Heart right ventricle (tissue), 16 donors: ENCODE results near the gene XIRP1. TPM values are rescaled to one million over a fixed set of nuclear protein-coding genes. Genes with fewer than 3 reads are reported as not detected.
"Not testable (repeated sequence)": the region's sequence is repeated elsewhere in the genome, so short reads cannot be mapped to it uniquely, and the experiment has no call there.

Experiments used
- ATAC-seq, 8 donors: fragments of 200-7000 bp; cut with Tn5 transposase; one replicate each; pipeline ENCODE4 v1.9.1; 2020; ENCODE audit warnings: mild to moderate bottlenecking in 8 of 8, moderate library complexity in 8 of 8, moderate number of reproducible peaks in 1 of 8
- DNase-seq, 2 donors: peaks; one replicate each; pipeline ENCODE4 v3.0.0-alpha.2; 2020
- H3K27ac ChIP-seq, 10 donors: fragments of 200-600 bp; sonication (generic) in 2 of 10; one replicate each; pipeline versions ENCODE4 v1.5.0 to v1.8.0; 2020 to 2022; ENCODE audit warnings: mild to moderate bottlenecking in 3 of 10
- H3K27me3 ChIP-seq, 7 donors: fragments of 200-600 bp; one replicate each; pipeline ENCODE4 v1.8.0; 2021 to 2022; ENCODE audit warnings: mild to moderate bottlenecking in 2 of 7
- H3K36me3 ChIP-seq, 9 donors: fragments of 200-600 bp; sonication (generic) in 1 of 9; one replicate each; pipeline versions ENCODE4 v1.5.0 to v1.8.0; 2020 to 2022; ENCODE audit warnings: mild to moderate bottlenecking in 2 of 9
- H3K4me1 ChIP-seq, 9 donors: fragments of 200-600 bp; sonication (generic) in 1 of 9; one replicate each; pipeline versions ENCODE4 v1.5.0 to v1.8.0; 2020 to 2022; ENCODE audit warnings: mild to moderate bottlenecking in 4 of 9
- H3K4me3 ChIP-seq, 10 donors: fragments of 200-600 bp; sonication (generic) in 2 of 10; one replicate each; pipeline versions ENCODE4 v1.5.0 to v1.8.0; 2020 to 2022; ENCODE audit warnings: mild to moderate bottlenecking in 7 of 10, moderate library complexity in 2 of 10
- H3K9me3 ChIP-seq, 11 donors: fragments of 200-600 bp in 10 of 11; sonication (generic) in 2 of 11; one replicate each; pipeline versions ENCODE4 v1.5.0 to v1.8.0; 2013 to 2022; ENCODE audit warnings: mild to moderate bottlenecking in 2 of 11, control low read depth in 1 of 11, moderate library complexity in 1 of 11
- WGBS, 2 donors: extraction: QIAGEN DNeasy Blood & Tissue Kit; methylation state at CpG; one replicate each; pipeline ENCODE4 v1.1.7; 2013; ENCODE audit warnings: inconsistent platforms in 1 of 2; 5-methylcytosine and 5-hydroxymethylcytosine counted together
- intact Hi-C, 10 donors: fragments of 100-400 bp; cut with DNase I; formaldehyde crosslinking; loops; one replicate each; pipeline versions ENCODE4 v1.11.1 to v1.14.2; 2022
- polyA plus RNA-seq, 2 donors: library from polyadenylated mRNA; stranded (reverse); fragments of 200-250 nt; gene quantifications; one replicate each; pipeline ENCODE4 v1.2.3, GENCODE V29; 2013
- total RNA-seq, 10 donors: library from RNA; stranded (reverse); fragmentation: NEBNext Ultra II Directional in 3 of 10; extraction: Animal tissue kit (Norgen Biotek cat#: 25700) in 3 of 10; gene quantifications; one replicate each; pipeline versions ENCODE4 v1.2.1 to v1.2.4, GENCODE V29; 2021 to 2023
- TF ChIP-seq, protein P1 (sequence below), 9 donors: fragments of 200-600 bp; sonication (generic) in 2 of 9; IDR thresholded peaks; one replicate each; pipeline versions ENCODE4 v1.5.0 to v1.8.0; 2021 to 2022; ENCODE audit warnings: antibody characterized with exemption in 9 of 9, mild to moderate bottlenecking in 5 of 9, moderate library complexity in 1 of 9
- donor health status: Arrhythmogenic right ventricular cardiomyopathy.
- donor health status: ischemic (EF 13 %, LVEDD 7.1; RV severe dilation, severe dysfunction).
- donor health status: healthy with polysubstance abuse.
- donor health status: DM: no; HTN: yes; CAD: no.
- donor health status: DM: no; HTN: no; CAD: no.
- donor health status: ischemic (EF 25% LVEDD 6.9; RV normal size, moderate dysfunction).
- donor health status: ischemic (EF 25% LVEDD 5.7; RV mildly dilated, moderate dysfunction).
- donor health status: healthy.
- donor health status: DM: yes; HTN: yes; CAD: no.
- donor health status: Ischemic cardiomyopathy.
- donor health status: ischemic (EF 35%, LVEDD 5.7; RV mildly dilated, moderate dysfunction).
- donor health status: nonischemic (EF 11% LVEDD 7.7; RV severe dilation, severe dysfunction).
- donor health status: DM: yes; HTN: yes; CAD: no.
- donor health status: PGD.
- donor health status: ischemic (EF 29% LVEDD 5.4; RV normal size, mild dysfunction).
- donor health status: nonischemic (EF 23%, LVEDD 6.1; RV moderate dilation, normal function).

The XIRP1 gene
- total and polyA plus RNA-seq, 12 donors, result 277 to 1,691 (median 575) TPM

GRCh38 chr3:39234651-39235050, 42.3 kb upstream of the XIRP1 start:
- no peak for DNase-seq
- no peak overlapping the region for H3K4me3 ChIP-seq
- 44 to 54% methylated on average over 2 of the region's 2 CpGs for WGBS, 2 donors

GRCh38 chr3:39232859-39233258, 40.5 kb upstream of the XIRP1 start:
- WGBS, 2 donors, result 15 to 25% methylated on average over 3 of the region's 3 CpGs
- H3K27me3 ChIP-seq, result peaks cover 0 to 8% (median 0%) of the 10 kb centered on the region in 7 donors
- intact Hi-C loops, result no loop called here
- H3K4me1 ChIP-seq, result peaks cover 0 to 22% (median 9%) of the 10 kb centered on the region in 9 donors
- no peak overlapping the region for H3K4me3 ChIP-seq
- DNase-seq (no peak), ATAC-seq (peak; percentile 44 to 87 (median 77))
- peaks cover 0 to 8% (median 0%) of the 10 kb centered on the region in 11 donors for H3K9me3 ChIP-seq
- H3K36me3 ChIP-seq, result no peaks in the 10 kb centered on the region
- TF ChIP-seq, protein P1, sequence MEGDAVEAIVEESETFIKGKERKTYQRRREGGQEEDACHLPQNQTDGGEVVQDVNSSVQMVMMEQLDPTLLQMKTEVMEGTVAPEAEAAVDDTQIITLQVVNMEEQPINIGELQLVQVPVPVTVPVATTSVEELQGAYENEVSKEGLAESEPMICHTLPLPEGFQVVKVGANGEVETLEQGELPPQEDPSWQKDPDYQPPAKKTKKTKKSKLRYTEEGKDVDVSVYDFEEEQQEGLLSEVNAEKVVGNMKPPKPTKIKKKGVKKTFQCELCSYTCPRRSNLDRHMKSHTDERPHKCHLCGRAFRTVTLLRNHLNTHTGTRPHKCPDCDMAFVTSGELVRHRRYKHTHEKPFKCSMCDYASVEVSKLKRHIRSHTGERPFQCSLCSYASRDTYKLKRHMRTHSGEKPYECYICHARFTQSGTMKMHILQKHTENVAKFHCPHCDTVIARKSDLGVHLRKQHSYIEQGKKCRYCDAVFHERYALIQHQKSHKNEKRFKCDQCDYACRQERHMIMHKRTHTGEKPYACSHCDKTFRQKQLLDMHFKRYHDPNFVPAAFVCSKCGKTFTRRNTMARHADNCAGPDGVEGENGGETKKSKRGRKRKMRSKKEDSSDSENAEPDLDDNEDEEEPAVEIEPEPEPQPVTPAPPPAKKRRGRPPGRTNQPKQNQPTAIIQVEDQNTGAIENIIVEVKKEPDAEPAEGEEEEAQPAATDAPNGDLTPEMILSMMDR (IDR thresholded peaks at IDR 0.05), result no peak
- H3K27ac ChIP-seq, result peak overlapping the region in 4 of 10 donors; percentile 13 to 53 (median 38)

More at GRCh38 chr3:39234651-39235050, 42.3 kb upstream of the XIRP1 start:
- TF ChIP-seq, protein P1 (IDR thresholded peaks at IDR 0.05), result no peak
- Histone ChIP-seq H3K9me3 (peaks cover 0 to 8% (median 0%) of the 10 kb centered on the region in 11 donors), H3K27ac (peak overlapping the region in 1 of 10 donors; percentile 42), H3K36me3 (no peaks in the 10 kb centered on the region), H3K4me1 (peaks cover 0 to 22% (median 9%) of the 10 kb centered on the region in 9 donors), H3K27me3 (peaks cover 0 to 8% (median 0%) of the 10 kb centered on the region in 7 donors)
- intact Hi-C loops, result no loop called here
- ATAC-seq, result no peak

GRCh38 chr3:39230453-39230852, 38.1 kb upstream of the XIRP1 start:
- TF ChIP-seq, protein P1 (IDR thresholded peaks at IDR 0.05), result no peak
- Histone ChIP-seq H3K9me3 (peaks cover 0 to 8% (median 0%) of the 10 kb centered on the region in 11 donors), H3K36me3 (no peaks in the 10 kb centered on the region), H3K27me3 (peaks cover 0 to 8% (median 0%) of the 10 kb centered on the region in 7 donors), H3K4me1 (peaks cover 0 to 31% (median 9%) of the 10 kb centered on the region in 9 donors), H3K27ac (no peak overlapping the region), H3K4me3 (no peak overlapping the region)
- ATAC-seq (no peak), DNase-seq (no peak)
- WGBS, 2 donors, result 84 to 93% methylated on average over 1 of the region's 1 CpG
- intact Hi-C loops, result no loop called here

DNA sequence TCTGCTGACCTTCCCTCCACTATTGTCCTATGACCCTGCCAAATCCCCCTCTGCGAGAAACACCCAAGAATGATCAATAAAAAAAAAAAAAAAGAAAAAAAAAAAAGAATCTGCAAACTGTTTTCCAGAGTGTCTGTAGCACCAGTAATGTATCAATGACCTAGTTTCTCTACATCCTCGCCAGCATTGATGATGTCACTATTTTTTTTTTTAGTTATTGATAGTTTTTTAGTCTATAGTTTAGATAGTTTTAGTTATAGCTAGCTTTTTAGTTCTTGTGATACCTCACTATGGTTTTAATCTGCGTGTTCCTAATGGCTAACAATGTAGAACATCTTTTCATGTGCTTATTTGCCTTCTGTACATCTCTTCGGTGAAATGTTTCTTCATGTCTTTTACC, 36.1 kb upstream of the XIRP1 start:
- DNase-seq (no peak), ATAC-seq (no peak)
- Histone ChIP-seq H3K9me3 (peaks cover 0 to 8% (median 0%) of the 10 kb centered on the region in 11 donors), H3K4me3 (no peak overlapping the region), H3K27ac (no peak overlapping the region), H3K36me3 (no peaks in the 10 kb centered on the region), H3K4me1 (peaks cover 0 to 18% (median 6%) of the 10 kb centered on the region in 9 donors), H3K27me3 (no peaks in the 10 kb centered on the region)
- TF ChIP-seq, protein P1 (IDR thresholded peaks at IDR 0.05), result no peak
- WGBS, 2 donors, result 75 to 83% methylated on average over 3 of the region's 4 CpGs
- intact Hi-C loops, result no loop called here

DNA sequence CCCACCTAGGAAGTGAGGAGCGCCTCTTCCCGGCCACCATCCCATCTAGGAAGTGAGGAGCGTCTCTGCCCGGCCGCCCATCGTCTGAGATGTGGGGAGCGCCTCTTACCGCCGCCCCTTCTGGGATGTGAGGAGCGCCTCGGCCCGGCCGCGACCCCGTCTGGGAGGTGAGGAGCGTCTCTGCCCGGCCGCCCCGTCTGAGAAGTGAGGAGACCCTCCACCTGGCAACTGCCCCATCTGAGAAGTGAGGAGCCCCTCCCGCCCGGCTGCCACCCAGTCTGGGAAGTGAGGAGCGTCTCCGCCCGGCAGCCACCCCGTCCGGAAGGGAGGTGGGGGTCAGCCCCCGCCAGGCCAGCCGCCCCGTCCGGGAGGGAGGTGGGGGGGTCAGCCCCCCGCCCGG, 35.2 kb upstream of the XIRP1 start:
- ATAC-seq, H3K4me3 ChIP-seq, H3K27me3 ChIP-seq, H3K9me3 ChIP-seq, H3K27ac ChIP-seq, intact Hi-C loops, H3K36me3 ChIP-seq, DNase-seq: not testable (repeated sequence)
- peaks cover 0 to 13% (median 0%) of the 10 kb centered on the region in 9 donors for H3K4me1 ChIP-seq
- WGBS, 2 donors, result 96% methylated on average over 18 to 27 of the region's 32 CpGs
